ENCODE results near the gene PDZD8. TPM values are rescaled to one million over a fixed set of nuclear protein-coding genes. Genes with fewer than 3 reads are reported as not detected.

PDZD8 gene
- total RNA-seq, 2 donors from 2014 or later = 53.3 to 60.1 TPM

GRCh38 chr10:117400329-117400728 lies 25.1 kb upstream of the PDZD8 start:
- peaks cover 3% of the 10 kb centered on the region for H3K27me3 Mint-ChIP-seq (ENCODE audit: insufficient read depth)
- H3K4me1 ChIP-seq (ENCODE audit: control insufficient read depth, insufficient read depth, low read length) = no peaks in the 10 kb centered on the region
- TF ChIP-seq CTCF (conservative IDR thresholded peaks at IDR 0.05) = no peak
- no peaks in the 10 kb centered on the region for H3K36me3 ChIP-seq (ENCODE audit: control insufficient read depth, insufficient read depth, low read length)
- no peaks in the 10 kb centered on the region for H3K9me3 ChIP-seq (ENCODE audit: control insufficient read depth, low read length)
- no peak overlapping the region for H3K4me3 Mint-ChIP-seq
- WGBS, 2 experiments (ENCODE audit: insufficient coverage in 1 of 2, insufficient read length in 1 of 2) = 94% methylated on average over 3 of the region's 3 CpGs; no CpG with 5 or more reads in 1 of the 2 experiments
- no peak overlapping the region for H3K27ac ChIP-seq (ENCODE audit: low read depth, low read length)
- no peaks in the 10 kb centered on the region for H3K27me3 ChIP-seq (ENCODE audit: control insufficient read depth, insufficient read depth, low read length, poor library complexity, severe bottlenecking)
- H3K27ac Mint-ChIP-seq = no peak overlapping the region
- DNase-seq = no peak
- no peak overlapping the region for H3K4me3 ChIP-seq (ENCODE audit: low read length)
- no peaks in the 10 kb centered on the region for H3K9me3 Mint-ChIP-seq
- no peaks in the 10 kb centered on the region for H3K36me3 Mint-ChIP-seq (ENCODE audit: low read depth)
- no peak overlapping the region for H3K9ac ChIP-seq (ENCODE audit: extremely low read depth, low read length, poor library complexity, severe bottlenecking)
- H3K4me1 Mint-ChIP-seq = no peaks in the 10 kb centered on the region

GRCh38 chr10:117399341-117400196 lies 24.3 kb upstream of the PDZD8 start:
- Mint-ChIP-seq H3K4me3 (no peak overlapping the region), H3K27ac (no peak overlapping the region), H3K4me1 (no peaks in the 10 kb centered on the region), H3K27me3 (ENCODE audit: insufficient read depth) (peaks cover 3% of the 10 kb centered on the region), H3K36me3 (ENCODE audit: low read depth) (no peaks in the 10 kb centered on the region), H3K9me3 (no peaks in the 10 kb centered on the region)
- Histone ChIP-seq H3K4me3 (ENCODE audit: low read length) (no peak overlapping the region), H3K9ac (ENCODE audit: extremely low read depth, low read length, poor library complexity, severe bottlenecking) (no peak overlapping the region), H3K27ac (ENCODE audit: low read depth, low read length) (no peak overlapping the region), H3K36me3 (ENCODE audit: control insufficient read depth, insufficient read depth, low read length) (no peaks in the 10 kb centered on the region), H3K4me1 (ENCODE audit: control insufficient read depth, insufficient read depth, low read length) (no peaks in the 10 kb centered on the region), H3K27me3 (ENCODE audit: control insufficient read depth, insufficient read depth, low read length, poor library complexity, severe bottlenecking) (no peaks in the 10 kb centered on the region), H3K9me3 (ENCODE audit: control insufficient read depth, low read length) (no peaks in the 10 kb centered on the region)
- no peak for TF ChIP-seq CTCF (conservative IDR thresholded peaks at IDR 0.05)
- no peak for DNase-seq
- WGBS, 2 experiments (ENCODE audit: insufficient coverage in 1 of 2, insufficient read length in 1 of 2) = 94 to 97% methylated on average over 3 to 5 of the region's 6 CpGs

GRCh38 chr10:117398029-117398428 lies 22.8 kb upstream of the PDZD8 start:
- Mint-ChIP-seq H3K36me3 (ENCODE audit: low read depth) (no peaks in the 10 kb centered on the region), H3K27ac (no peak overlapping the region), H3K4me1 (no peaks in the 10 kb centered on the region), H3K9me3 (no peaks in the 10 kb centered on the region), H3K4me3 (no peak overlapping the region), H3K27me3 (ENCODE audit: insufficient read depth) (peaks cover 1% of the 10 kb centered on the region)
- H3K4me3 ChIP-seq (ENCODE audit: low read length) = no peak overlapping the region
- no peaks in the 10 kb centered on the region for H3K4me1 ChIP-seq (ENCODE audit: control insufficient read depth, insufficient read depth, low read length)
- TF ChIP-seq CTCF (conservative IDR thresholded peaks at IDR 0.05) = no peak
- DNase-seq = no peak
- no peak overlapping the region for H3K9ac ChIP-seq (ENCODE audit: extremely low read depth, low read length, poor library complexity, severe bottlenecking)
- no peaks in the 10 kb centered on the region for H3K27me3 ChIP-seq (ENCODE audit: control insufficient read depth, insufficient read depth, low read length, poor library complexity, severe bottlenecking)
- no peak overlapping the region for H3K27ac ChIP-seq (ENCODE audit: low read depth, low read length)
- no peaks in the 10 kb centered on the region for H3K36me3 ChIP-seq (ENCODE audit: control insufficient read depth, insufficient read depth, low read length)
- WGBS, 2 experiments (ENCODE audit: insufficient coverage in 1 of 2, insufficient read length in 1 of 2) = 97 to 100% methylated on average over 1 to 2 of the region's 3 CpGs
- H3K9me3 ChIP-seq (ENCODE audit: control insufficient read depth, low read length) = no peaks in the 10 kb centered on the region

Data from endodermal cell (in vitro differentiated cells).